NCI-H146 (cell line): ENCODE results near the gene CHID1.

Experiments used
- DNase-seq: peaks from one replicate; lab custom pipeline; 2025; lab: John Stamatoyannopoulos, UW

The CHID1 gene

DNA sequence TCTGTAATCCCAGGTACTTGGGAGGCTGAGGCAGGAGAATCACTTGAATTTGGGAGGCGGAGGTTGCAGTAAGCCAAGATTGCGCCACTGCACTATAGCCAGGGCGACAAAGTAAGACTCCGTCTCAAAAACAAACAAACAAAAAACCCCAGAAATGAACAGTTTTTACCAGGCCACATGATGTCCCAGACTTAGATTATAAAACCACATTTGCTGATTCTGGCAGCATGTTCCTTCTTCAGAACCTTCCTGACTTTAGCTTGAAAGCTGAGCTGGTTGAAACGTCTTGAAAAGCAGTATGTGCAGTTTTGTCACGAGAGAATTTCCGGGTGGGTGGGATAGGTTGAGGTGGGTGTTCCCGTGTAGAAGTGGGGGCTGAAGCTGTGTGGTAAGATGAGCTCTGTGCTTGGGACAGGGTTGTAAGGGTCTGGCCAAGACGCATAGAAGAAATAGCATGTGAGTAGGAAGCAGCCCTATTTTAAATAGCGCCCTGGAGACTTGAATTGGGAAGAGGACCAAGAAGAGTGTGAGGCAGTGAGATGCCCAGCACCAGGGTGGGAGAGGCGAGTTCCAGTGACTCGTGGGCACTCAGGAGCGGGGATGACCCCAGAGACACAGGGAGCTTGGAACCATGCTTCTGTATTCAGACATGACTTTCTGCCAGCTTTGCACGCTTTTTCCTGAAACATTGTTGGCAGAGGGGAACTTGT lies 22.7 kb upstream of the CHID1 start:
- no peak for DNase-seq

DNA sequence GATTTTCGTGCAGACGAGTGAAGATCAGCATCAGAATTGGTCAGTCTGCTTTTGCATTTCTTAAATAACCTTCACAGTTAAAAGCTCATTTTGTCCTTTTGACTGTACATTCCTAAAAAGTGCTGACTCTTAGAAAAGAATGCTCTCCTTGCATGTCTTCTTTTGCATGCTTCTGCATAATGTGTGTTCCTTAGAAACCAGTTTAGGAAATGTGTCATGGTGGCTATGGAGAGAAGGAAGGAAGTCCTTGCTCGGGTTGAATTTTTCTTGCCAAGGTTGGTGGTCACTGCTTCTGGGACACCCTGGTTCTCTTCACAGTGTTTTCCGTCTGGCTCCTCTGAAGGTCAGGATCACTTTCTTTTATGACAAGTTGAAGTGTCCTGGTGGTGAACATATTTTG lies 21.8 kb upstream of the CHID1 start:
- no peak for DNase-seq

DNA sequence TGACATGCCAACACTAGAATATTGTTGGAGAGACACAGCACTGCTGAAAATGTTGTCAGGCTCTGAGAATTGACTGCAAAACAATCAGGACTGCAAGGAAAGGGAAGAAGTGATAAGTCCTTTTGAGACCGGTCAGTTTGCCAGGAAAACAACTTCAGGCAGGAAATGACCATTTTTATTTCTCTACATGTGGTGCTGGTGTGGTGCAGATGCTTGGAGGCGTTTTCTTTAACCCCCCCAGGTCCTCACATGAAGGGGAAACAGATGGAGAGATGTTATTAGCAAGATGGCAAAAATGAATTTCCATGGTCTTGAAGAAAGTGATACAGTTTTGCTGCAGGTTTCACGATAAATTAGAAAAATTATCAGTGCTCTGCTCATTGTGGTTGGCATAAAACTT lies 20.8 kb upstream of the CHID1 start:
- DNase-seq = no peak

DNA sequence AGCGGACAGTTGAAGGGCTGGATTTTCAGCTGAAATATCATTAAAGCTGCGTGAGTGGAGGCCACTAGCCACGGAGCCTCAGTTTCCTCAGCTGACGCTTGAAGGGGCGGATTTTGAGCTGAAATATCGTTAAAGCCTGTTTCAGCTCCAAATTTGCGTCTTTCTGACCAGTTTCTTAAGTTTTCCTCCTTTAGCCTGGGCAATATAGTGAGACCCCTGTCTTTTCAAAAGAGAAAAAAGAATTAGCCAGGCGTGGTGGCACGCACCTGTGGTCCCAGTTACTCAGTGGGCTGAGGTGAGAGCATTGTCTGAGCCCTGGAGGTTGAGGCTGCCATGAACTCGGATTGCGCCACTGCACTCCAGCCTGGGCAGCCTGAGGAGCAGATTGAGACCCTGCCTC lies 18.8 kb upstream of the CHID1 start:
- DNase-seq = no peak

DNA sequence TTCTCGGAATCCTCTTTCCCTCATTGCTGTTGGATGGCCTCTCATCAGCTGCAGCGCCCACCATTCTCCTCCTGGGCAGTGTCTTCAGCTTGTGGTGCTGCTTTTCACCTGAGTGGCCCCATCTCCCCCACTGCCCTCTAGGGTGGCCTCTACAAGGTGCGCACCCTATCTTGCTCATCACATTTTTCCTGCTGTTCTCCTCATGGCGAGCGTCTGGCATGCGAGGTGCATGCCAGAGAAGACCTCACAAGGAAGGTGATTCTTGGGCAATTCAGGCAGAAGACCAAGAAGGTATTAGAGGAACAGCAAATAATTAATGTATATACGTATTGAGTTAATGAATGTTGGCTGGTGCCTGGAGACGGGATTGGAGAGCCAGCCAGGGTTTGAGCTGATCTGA lies 18.2 kb upstream of the CHID1 start:
- DNase-seq = no peak

DNA sequence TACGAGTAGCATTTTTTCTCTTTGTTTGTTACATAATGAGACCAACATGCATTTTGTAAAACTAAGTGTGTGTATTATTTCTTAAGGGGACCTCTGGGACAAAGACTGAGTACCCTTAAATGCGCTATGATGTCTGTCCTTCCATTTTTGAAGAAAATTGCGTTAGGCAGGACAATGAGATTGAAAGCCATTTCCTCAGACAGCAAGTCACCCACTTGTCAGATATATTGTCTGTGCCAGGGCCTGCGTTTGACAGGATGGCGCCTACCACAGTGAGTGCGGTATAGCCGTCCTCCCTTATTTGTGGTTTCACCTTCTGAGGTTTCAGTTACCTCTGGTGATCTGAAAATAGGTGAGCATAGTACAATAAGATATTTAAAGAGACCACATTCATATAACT lies 17.3 kb upstream of the CHID1 start:
- DNase-seq = no peak

DNA sequence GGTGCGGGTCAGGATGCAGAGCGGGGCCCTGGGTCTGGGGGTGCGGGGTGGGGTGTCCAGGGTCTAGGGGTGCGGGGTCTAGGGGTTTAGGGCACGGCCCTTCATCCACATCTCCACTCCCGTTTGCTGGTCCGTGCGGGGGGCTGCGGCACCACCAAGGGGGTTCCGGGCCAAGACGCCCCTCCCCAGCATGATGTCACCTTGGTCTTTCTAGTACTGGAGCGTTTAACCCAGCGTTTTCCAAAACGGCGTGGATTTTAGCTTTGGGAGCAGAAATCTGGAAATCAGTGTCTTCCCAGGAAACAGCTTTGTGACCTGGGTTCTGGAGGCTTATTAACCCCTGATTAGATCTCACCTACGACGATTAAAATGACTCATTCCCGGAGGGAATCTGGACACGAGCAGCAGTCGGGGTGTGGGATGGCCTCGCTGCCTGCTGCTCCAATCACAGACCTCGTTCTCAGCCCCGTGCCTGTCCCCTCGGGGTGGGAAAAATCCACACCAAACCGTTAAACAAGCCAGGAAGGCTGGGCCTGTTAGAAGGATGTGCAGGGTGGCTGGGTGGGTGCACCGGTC lies 15.8 kb upstream of the CHID1 start:
- peak; percentile 34 for DNase-seq

DNA sequence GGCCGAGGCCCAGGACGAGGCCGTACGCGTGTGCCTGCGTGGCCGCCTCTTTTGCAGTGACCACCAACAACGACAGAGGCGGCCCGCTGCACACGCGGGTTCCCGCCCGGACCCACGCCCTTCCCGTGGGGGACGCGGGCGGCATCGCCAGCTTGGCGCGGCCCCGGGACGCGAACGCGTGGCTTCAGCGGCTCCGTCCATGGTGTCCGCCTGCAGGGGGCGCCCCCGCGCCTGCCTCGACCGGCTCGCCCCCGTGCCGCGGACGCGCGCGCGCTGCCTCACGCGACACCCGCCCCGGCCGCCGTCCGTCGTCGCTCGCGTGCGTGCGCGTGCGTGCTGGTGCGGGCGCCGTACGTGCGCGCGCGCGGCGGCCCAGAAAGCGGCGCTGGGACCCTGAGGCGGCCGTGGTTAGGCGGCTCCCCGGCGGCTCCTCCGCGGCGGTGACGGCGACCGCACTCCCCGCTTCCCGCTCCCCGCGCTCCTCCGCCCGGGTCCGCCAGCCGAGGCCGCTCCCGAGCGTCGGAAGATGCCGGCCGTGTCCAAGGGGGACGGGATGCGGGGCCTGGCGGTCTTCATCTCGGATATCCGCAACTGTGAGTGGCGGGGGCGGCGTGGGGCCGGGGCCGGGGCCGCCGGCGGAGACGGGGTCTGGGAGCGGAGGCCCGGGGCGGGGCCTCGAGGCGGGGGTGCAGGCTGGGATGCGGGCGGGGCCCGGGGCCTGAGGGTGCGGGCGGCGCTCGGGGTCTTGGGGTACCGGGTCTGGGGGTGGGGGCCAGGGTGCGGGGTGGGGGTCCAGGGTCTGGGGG lies 15.1 kb upstream of the CHID1 start, which contains the start of gene AP2A2:
Gene AP2A2 (plus strand): TSS at position 375 of the 806 bp plus-strand sequence. CDS start 152 bp downstream, at position 527.
- peak; percentile 84 for DNase-seq

DNA sequence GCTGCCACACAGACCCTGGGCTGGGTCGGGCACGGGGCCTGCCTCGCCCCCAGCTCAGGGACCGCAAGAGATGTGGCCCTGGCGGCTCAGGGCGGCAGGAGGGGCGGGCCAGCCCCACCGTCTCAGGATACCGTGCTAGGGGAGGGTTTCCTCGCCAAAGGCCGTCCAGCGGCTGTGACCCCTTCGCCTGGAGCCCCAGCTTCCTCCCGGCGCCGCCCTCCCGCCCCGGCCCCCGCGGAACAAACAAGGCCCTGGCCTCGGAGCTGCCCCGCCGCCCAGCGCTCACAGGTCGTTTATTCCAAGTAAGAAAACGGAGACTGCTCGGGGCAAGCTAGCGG lies 14.5 kb upstream of the CHID1 start:
- DNase-seq = no peak

DNA sequence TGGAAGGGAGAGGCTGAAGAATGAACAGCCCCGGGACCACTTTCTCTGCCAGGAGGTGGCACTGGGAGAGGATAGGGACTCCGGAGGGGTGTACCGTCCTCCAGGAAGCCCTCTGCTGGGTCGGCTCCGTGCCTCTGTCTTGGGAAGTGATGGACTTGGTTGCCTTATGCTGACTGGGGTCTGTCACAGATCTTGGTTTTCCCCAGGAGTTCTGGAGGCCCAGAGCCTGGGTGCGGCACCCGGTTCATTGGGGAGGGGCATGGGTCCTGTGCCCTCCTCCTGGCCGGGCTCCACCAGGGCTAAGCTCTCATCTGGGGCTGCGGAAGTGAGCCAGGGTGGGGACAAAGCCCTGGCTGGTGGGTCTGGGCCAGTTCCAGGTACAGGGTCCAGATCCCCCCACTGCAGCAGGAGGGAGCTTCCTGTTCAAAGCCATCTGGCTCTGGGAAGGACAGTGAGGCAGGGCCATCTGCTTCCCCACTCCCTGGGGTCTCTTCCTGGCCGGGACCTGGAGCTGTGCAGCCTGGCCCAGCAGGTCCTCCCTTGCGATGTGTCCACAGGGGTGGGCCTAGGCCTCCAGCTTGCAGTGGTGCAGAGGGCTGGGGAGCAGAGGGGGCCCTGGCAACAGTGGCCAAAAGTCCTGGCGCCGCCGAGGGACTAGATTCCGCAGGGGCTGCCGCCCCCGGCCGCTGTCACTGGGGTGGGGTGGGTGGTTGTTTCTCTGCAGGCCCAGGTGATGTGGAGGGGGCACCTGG lies 14.0 kb upstream of the CHID1 start:
- no peak for DNase-seq

DNA sequence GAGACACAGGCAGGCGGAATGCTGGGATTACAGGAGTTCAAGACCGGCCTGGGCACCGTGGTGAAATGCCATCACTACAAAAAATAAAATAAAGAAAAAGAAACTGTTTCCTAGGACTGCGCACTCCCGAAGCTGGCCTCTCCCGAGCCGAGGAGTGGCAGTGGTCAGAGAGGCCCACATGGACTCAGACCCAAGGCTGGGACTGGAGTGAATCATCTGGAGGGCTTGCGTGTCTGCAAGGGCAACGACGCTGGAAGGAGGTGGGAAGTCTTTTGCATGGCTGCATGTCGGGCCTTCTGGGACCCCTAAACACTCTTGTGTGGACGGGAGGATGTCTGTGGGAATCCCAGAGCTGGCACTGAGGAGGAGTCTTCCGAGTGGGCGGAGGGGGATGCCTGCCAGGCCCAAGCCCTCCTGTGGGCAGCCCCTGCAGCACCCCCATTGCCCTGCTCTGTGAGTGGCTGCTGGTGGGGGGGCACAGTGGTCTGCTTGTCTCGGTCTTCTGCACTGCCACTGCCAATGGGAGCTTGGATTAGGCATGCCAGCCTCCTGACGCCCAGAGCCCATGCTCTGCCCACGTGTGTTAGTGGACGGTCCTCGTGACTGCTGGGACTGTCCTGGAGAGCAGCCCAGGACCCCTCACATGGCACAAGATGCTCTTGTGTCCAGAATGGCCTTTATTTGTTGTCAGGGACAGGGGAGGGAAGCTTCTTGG lies 13.2 kb upstream of the CHID1 start:
- no peak for DNase-seq

DNA sequence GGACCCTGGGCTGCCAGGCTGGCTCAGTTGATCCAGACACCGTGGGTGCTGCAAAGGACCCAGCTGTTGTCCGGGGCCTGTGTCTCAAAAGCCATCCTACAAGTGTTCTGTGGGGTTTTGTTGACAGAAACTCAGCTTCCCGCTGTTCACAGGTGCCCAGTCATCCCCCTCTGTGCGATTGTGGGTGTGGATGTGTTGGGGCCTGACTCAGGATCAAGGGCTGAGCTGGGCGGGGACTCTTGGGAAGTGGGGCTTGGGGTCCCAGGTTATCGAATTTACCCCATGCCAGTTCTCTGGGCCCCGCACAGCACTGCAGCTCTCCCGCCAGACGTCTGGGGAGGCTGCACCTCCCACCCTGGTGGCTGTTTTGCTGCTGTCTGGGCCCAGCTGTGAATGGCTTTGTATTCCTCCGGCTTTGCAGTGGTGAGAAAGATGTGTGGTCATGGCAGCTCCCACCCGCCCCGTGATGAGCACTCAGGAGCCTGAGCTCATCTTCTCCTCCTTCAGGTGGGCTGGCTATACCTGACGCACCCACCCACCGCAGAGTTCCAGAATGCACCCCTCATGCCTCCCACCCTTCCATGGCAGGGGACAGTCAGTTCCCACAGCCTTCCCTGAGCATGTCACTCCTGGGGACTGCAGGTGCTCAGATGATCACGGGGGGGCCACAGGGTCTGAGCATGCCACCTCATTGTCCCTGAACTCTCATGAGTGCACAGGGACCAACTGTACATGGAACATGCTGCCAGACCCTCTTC lies 11.5 kb upstream of the CHID1 start:
- peak; percentile 67 for DNase-seq

DNA sequence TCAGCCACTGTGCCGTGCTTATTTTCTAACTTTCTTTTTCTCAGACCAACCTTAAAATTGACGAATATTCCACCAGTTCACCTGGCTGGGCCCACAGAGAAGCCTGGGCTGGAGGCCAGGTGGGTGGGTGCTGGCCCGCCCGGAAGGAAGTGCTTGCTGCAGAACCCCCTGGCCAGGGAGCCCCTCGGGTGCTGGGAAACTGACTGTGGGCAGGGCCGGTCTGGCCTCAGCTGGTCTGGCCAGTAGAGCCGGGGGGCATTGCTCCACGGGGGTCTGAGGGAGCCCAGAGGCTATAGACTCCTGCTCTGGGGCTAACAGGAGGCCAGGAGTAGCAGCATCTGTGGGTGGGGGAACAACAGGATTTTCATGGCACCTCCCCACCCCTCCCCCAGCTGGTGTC lies 6.8 kb upstream of the CHID1 start:
- no peak for DNase-seq

DNA sequence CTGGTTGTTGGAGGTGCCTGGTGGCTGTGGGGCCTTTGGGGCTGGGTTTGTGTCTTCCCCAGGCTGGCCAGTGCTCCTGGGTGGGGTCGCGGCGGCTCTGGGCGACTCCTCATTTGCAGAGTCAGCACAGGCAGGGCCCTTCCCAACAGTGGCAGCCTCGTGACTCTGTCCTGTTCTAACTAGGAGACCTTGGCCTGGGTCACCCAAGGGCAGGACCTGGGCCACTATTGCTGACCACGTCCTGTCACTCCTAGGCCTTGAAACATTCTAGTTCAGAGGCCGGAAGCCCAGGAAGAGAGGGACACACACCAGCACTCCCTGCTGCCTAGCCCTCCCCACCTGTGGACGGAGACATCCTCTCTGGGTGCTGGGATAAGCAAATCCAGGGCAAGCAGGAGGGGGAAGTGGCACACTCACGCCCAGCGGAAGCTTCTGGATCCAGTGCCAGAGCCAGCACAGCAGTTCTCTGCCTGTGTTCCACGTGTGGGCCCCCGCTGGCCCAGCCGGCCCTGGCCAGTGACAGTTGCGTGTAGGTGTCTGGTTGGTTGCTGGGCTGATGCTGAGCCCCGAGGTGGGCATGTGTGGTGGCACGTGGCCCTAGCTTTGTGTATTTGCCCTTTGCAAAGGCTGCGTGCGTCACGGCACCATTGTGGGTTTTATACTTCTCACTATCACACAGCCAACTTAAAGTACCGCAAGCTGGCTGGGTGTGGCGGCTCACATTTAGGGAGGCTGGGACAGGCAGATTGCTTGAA lies 4.3 kb upstream of the CHID1 start:
- no peak for DNase-seq

DNA sequence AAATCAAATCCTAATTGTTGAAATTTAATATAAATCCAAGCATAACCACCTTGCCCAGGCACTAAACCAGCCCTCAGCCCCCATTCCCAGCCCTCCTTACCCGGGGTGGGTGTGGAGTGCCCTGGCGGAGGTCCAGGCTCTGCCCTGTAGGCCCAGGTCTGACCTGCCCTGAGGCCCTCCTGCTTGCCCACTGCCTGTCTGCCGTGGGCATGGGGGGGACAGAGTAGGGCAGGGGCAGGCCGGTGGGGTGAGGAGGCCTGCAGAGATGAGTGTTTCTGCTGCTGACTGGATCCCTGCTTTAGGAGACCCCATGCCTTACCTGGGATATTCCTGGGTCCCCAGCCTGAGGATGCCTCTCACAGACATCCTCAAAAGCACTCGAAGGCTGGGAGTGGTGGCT lies 3.6 kb upstream of the CHID1 start:
- DNase-seq = no peak

DNA sequence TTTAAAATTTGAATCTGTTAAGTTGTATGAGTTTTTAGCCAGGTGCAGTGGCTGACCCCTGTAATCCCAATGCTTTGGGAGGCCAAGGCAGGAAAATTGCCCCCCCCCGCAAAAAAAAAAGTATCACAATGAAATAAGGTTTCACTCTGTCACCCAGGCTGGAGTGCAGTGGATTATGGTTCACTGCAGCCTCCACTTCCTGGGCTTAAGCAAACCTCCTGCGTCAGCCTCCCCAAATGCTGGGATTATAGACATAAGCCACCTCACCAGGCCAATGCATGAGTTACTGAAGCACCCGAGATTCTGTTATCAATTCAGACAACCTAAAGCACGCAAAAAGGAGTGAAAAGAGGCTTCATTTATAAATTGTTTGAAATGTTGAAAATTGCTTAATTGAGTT lies 2.4 kb upstream of the CHID1 start:
- DNase-seq = no peak

DNA sequence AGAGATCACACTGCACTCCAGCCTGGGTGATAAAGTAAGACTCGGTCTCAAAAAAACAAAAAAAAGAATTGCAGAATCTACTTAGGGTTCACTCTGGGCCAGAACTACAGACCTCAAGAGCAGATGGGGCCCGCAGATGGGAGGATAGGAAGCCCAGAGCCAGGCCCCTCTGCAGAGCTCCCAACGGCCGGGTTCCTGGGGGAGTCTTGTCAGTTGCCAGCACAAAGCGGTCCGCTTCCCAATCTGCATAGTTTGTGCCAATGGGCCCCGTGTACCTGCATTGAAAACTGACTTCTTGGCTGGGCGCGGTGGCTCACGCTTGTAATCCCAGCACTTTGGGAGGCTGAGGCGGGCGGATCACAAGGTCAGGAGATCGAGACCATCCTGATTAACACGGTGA lies 1.7 kb upstream of the CHID1 start:
- no peak for DNase-seq

DNA sequence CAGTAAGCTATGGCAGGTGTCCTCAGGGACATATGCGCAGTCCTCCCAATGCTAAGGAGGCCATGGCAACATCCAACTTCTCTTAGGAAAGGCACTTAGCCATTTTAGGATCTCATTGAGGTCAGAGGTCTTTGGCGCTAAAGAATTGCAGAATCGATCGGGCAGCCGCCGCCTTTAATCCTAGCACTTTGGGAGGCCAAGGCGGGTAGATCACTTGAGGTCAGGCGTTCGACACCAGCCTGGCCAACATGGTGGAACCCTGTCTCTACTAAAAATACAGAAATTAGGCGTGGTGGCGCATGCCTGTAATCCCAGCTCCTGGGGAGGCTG lies 1.2 kb upstream of the CHID1 start:
- no peak for DNase-seq

DNA sequence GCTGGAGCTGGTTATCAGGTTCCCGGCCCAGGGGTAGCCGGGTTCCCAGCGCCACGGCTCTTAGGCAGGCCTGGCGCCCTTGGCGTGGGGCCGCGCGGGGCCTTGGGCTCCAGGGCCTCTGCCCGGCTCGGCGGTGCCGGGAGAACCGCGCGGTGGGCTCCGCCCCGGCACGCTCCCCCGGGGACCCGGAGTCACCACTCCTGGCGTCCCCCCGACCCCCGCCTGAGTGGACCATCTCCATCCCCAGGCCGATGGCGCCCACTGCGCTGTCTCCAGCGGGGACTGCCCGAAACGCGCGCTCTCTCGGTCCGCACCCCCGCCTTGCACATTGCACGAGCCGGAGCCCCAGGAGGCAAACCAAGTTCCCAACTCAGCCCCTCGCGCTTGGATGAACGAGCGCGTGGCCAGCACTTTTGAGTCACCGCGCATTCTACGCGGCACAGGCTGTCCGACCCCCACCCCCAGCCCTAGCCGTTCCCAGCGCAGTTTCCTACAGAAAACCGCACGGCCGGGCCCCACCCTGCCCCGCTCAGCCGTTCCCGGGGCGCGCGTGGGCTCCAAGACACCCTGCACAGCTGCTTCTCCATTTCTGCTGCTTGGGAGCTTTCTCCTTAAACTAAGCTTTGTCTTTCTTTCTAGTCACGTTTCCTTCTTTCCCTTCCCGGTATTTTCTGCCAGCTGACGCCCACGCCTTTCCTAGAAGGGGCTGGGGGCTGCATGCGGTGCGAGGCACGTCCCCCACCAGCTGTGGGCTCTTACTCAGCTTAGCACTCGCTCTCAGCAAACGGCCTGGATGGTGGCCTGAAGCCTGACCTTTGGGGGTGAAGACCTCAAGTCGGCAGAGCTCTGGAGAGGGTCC lies 650 bp upstream of the CHID1 start:
- DNase-seq = peak; percentile 58
